A673 (cell line): ENCODE results near the gene SH3TC1. TPM values are rescaled to one million over a fixed set of nuclear protein-coding genes. Genes with fewer than 3 reads are reported as not detected.
A peak's percentile ranks its signal among the peaks of the same experiment; 100 is the strongest.

Experiments used
- BruUV-seq: library from RNA; stranded (reverse); fragments of 400-500 nt; replicated peaks from 2 replicates; lab custom pipeline; 2021; lab: Mats Ljungman, UMichigan
- CTCF ChIA-PET: fragments of 300-600 bp; sonication (Branson Sonifier 250); formaldehyde crosslinking; loops from one replicate; lab custom pipeline; 2022; ENCODE audit warnings: antibody characterized with exemption; lab: Charles Lee
- POLR2A ChIA-PET: fragments of 300-600 bp; sonication (Branson Sonifier 250); formaldehyde crosslinking; loops from one replicate; lab custom pipeline; 2022; ENCODE audit warnings: antibody characterized with exemption; ENCODE audit not compliant: low non-redundant PET; lab: Charles Lee
- DNase-seq: peaks from one replicate; pipeline ENCODE4 v3.0.0-alpha.2; 2015; ENCODE audit warnings: low spot score
- H3K27ac ChIP-seq: fragments of 200-600 bp; sonication (generic); 2 replicates; pipeline ENCODE4 v1.5.1; 2016; ENCODE audit warnings: mixed run types, low read depth, mild to moderate bottlenecking, mixed read lengths, antibody characterized with exemption, low read length; ENCODE audit not compliant: poor library complexity, severe bottlenecking
- H3K27me3 ChIP-seq: fragments of 200-600 bp; sonication (generic); replicated peaks from 2 replicates; pipeline ENCODE4 v1.6.1; 2017; ENCODE audit warnings: mixed run types, low read depth, mild to moderate bottlenecking, mixed read lengths, antibody characterized with exemption, low read length; ENCODE audit not compliant: insufficient read depth, poor library complexity
- H3K36me3 ChIP-seq: fragments of 200-600 bp; sonication (generic); 2 replicates; pipeline ENCODE4 v1.6.1; 2016; ENCODE audit warnings: mixed run types, mild to moderate bottlenecking, mixed read lengths, antibody characterized with exemption, low read length; ENCODE audit not compliant: insufficient read depth, poor library complexity, severe bottlenecking
- H3K4me1 ChIP-seq: fragments of 200-600 bp; sonication (generic); 2 replicates; pipeline ENCODE4 v1.6.1; 2017; ENCODE audit warnings: mixed run types, mild to moderate bottlenecking, mixed read lengths, antibody characterized with exemption, low read length; ENCODE audit not compliant: insufficient read depth, poor library complexity, severe bottlenecking
- H3K4me3 ChIP-seq: fragments of 200-600 bp; sonication (generic); 2 replicates; pipeline ENCODE4 v1.5.1; 2016; ENCODE audit warnings: low read depth, mixed run types, mild to moderate bottlenecking, mixed read lengths, low read length; ENCODE audit not compliant: poor library complexity, severe bottlenecking
- H3K9me3 ChIP-seq: fragments of 200-600 bp; sonication (generic); 2 replicates; pipeline ENCODE4 v1.6.1; 2016; ENCODE audit warnings: mixed run types, low read depth, mild to moderate bottlenecking, mixed read lengths, antibody characterized with exemption, low read length; ENCODE audit not compliant: poor library complexity, severe bottlenecking
- EZH2 ChIP-seq: fragments of 200-600 bp; sonication (generic); IDR thresholded peaks from 2 replicates; pipeline ENCODE4 v1.6.1; 2017; ENCODE audit warnings: borderline replicate concordance, low read depth, mild to moderate bottlenecking, mixed read lengths, antibody characterized with exemption, low read length; ENCODE audit not compliant: poor library complexity, severe bottlenecking
- intact Hi-C: fragments of 100-400 bp; cut with micrococcal nuclease; formaldehyde crosslinking; loops from one replicate; pipeline ENCODE4 v1.10.0; 2022; ENCODE audit not compliant: unreplicated experiment
- total RNA-seq: library from RNA; stranded (reverse); gene quantifications from 2 replicates; pipeline ENCODE4 v1.2.3, GENCODE V29; 2021
- TF ChIP-seq, protein P1 (sequence below): fragments of 300-800, 200-600 bp; sonication (generic); conservative IDR thresholded peaks from 2 replicates; pipeline ENCODE4 v1.5.1; 2017; ENCODE audit warnings: low read depth, mild to moderate bottlenecking, antibody characterized with exemption, low read length, moderate library complexity, mixed read lengths

Gene SH3TC1
- total RNA-seq, 1 experiment from 2014 or later, result 0.71 TPM

DNA sequence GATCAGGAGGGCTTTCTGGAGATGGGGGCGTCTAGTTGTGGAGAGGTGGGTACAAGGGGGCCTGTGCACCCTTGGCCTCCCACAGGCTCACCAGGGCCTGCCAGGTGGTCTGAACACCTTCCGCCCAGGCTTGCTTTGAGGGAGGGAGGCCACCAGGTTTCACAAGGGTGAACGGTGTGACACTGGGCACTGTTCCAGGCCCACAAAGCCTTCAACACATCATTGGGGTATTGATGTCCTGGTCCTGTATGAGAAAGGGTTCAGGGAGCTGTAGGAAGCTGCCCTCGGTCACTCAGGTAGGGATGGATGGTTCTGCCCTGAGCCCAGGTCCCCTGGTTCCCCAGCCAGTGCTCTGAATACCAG lies 76.4 kb downstream of the SH3TC1 start:
- BruUV-seq, result no TSS peak
- CTCF ChIA-PET, result interaction anchor here (0.6 kb wide), 1 partner anchor 127 kb away, joined by 3 read pairs; no protein-coding TSS in a partner anchor
- peak overlapping the region; percentile 55 for H3K27ac ChIP-seq
- H3K9me3 ChIP-seq, result no peaks in the 10 kb centered on the region
- H3K4me1 ChIP-seq, result peaks cover 48% of the 10 kb centered on the region
- TF ChIP-seq EZH2, result no peak
- TF ChIP-seq, protein P1, sequence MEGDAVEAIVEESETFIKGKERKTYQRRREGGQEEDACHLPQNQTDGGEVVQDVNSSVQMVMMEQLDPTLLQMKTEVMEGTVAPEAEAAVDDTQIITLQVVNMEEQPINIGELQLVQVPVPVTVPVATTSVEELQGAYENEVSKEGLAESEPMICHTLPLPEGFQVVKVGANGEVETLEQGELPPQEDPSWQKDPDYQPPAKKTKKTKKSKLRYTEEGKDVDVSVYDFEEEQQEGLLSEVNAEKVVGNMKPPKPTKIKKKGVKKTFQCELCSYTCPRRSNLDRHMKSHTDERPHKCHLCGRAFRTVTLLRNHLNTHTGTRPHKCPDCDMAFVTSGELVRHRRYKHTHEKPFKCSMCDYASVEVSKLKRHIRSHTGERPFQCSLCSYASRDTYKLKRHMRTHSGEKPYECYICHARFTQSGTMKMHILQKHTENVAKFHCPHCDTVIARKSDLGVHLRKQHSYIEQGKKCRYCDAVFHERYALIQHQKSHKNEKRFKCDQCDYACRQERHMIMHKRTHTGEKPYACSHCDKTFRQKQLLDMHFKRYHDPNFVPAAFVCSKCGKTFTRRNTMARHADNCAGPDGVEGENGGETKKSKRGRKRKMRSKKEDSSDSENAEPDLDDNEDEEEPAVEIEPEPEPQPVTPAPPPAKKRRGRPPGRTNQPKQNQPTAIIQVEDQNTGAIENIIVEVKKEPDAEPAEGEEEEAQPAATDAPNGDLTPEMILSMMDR, result no peak
- POLR2A ChIA-PET, result no interaction called here
- DNase-seq, result no peak
- H3K36me3 ChIP-seq, result no peaks in the 10 kb centered on the region
- H3K27me3 ChIP-seq, result peaks cover 7% of the 10 kb centered on the region
- H3K4me3 ChIP-seq, result no peak overlapping the region
- intact Hi-C loops, result loop anchor here (10.0 kb wide), 1 partner anchor 129 kb away; no protein-coding TSS in a partner anchor

DNA sequence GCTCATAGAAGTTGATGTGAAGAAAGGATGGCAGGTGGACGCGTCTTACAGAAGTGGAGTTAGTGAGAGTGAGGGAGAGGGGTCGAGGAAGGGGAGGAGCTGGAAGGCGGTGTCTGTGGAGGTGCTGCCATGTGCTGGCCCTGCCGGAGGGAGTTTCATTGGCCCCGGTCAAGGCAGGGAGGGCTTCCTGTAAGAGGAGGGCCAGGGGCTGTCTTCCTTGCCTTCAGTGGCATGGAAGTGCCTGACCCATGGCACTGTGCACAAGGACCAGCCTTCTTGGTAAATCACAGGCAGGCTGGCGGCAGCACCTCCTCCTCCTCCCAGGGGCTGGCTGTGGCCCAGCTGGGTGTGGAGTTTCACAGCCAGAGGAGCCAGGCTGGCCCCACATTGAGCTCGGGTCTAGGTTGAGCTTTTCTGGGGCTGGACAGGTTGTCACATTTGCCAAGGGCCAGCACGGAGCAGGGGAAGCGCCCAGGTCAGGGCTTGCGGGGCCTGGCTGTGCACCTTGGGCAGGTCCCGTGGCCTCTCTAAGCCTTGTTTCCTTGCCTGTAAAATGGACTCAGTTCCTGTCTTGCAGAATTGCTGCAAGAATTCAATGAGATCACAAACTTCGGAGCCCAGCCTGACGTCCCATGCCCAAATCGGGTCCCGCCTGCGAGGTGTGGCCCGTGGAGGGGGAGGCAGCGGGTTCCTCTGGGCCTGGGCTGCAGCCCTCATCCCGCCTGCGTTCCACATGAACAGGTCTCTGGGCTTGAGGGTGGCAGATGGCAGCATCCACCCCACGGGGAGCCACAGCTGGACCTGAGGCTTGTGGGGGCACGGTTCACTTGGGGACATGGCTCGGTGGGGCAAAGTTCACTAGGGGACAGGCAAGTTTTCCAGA lies 77.5 kb downstream of the SH3TC1 start:
- peaks cover 41% of the 10 kb centered on the region for H3K4me1 ChIP-seq
- no peaks in the 10 kb centered on the region for H3K9me3 ChIP-seq
- no TSS peak for BruUV-seq
- CTCF ChIA-PET, result no interaction called here
- intact Hi-C loops, result loop anchor here (10.0 kb wide), 1 partner anchor 128 kb away; no protein-coding TSS in a partner anchor
- DNase-seq, result peak; percentile 30
- no peak overlapping the region for H3K27ac ChIP-seq
- no peaks in the 10 kb centered on the region for H3K27me3 ChIP-seq
- no peaks in the 10 kb centered on the region for H3K36me3 ChIP-seq
- POLR2A ChIA-PET, result no interaction called here
- no peak overlapping the region for H3K4me3 ChIP-seq
- no peak for TF ChIP-seq EZH2
- TF ChIP-seq, protein P1, result no peak

DNA sequence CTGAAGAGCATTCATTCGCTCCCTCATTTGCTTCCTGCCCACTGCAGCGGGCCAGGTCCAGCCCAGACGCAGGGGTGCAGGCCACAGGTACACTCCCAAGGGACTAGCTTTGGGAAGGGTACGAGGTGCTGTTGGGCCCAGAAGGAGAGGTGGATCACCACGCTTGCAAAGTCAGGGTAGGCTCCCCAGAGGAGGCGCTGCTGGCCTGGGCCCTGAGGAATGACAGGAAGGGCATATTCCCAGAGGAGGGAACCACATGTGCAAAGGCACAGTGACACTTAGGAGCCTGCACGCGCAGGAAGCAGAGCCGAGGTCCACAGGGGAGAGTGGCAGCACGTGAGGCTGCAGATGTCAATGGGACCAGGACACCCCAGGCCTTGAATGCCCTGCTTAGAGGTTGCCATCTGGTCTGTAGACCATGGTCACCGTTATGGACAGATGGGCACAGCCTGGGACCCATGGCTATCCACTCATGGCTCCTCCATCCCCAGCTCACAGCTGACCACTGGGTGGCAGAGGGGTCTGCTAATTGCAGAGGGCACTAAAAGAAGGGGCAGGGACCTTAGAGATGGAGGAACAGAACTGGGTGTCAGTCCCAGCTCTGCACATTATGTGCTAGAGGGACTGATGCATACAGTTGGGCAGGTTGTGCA lies 78.4 kb downstream of the SH3TC1 start:
- DNase-seq, result no peak
- no peaks in the 10 kb centered on the region for H3K36me3 ChIP-seq
- TF ChIP-seq EZH2, result no peak
- TF ChIP-seq, protein P1, result no peak
- no peaks in the 10 kb centered on the region for H3K9me3 ChIP-seq
- no peaks in the 10 kb centered on the region for H3K27me3 ChIP-seq
- no peak overlapping the region for H3K4me3 ChIP-seq
- intact Hi-C loops, result loop anchor here (10.0 kb wide), 1 partner anchor 127 kb away; no protein-coding TSS in a partner anchor
- POLR2A ChIA-PET, result no interaction called here
- CTCF ChIA-PET, result no interaction called here
- no TSS peak for BruUV-seq
- H3K4me1 ChIP-seq, result peaks cover 41% of the 10 kb centered on the region
- no peak overlapping the region for H3K27ac ChIP-seq
